ENCODE measurements around the gene PIP4K2A. TPM values are rescaled to one million over a fixed set of nuclear protein-coding genes. Genes with fewer than 3 reads are reported as not detected.

Gene PIP4K2A
- total and polyA plus RNA-seq, 2 experiments from 2014 or later, result 39.9 to 40.1 TPM

- TF ChIP-seq ZNF462 (CRISPR knock-in tag; IDR thresholded peaks at IDR 0.05) (no peak), POLR2AphosphoS5 (IDR thresholded peaks at IDR 0.05; ENCODE audit: low read depth) (no peak), NANOG (IDR thresholded peaks at IDR 0.05; ENCODE audit: borderline replicate concordance) (no peak), ZNF331 (CRISPR knock-in tag; IDR thresholded peaks at IDR 0.05; ENCODE audit: low read depth) (no peak), EZH2 (IDR thresholded peaks at IDR 0.05; ENCODE audit: low read depth, unreplicated experiment) (no peak), EZH2phosphoT487 (IDR thresholded peaks at IDR 0.05; ENCODE audit: unreplicated experiment) (no peak), REST (IDR thresholded peaks at IDR 0.05; ENCODE audit: unreplicated experiment) (no peak), ETS1 (IDR thresholded peaks at IDR 0.05) (no peak)
Measured at GRCh38 chr10:22622242-22622806, 92.1 kb downstream of the PIP4K2A start (continued).
